Activated T-cell treated with anti-CD3 and anti-CD28 coated beads, Interleukin-2, amount 50 U/mL, for 48 hours (primary cell): ENCODE data around the gene CARD11.

Experiments
- DNase-seq, 2 experiments: peaks; one replicate each; pipeline ENCODE4 v3.0.0-alpha.2; 2020

Gene CARD11

DNA sequence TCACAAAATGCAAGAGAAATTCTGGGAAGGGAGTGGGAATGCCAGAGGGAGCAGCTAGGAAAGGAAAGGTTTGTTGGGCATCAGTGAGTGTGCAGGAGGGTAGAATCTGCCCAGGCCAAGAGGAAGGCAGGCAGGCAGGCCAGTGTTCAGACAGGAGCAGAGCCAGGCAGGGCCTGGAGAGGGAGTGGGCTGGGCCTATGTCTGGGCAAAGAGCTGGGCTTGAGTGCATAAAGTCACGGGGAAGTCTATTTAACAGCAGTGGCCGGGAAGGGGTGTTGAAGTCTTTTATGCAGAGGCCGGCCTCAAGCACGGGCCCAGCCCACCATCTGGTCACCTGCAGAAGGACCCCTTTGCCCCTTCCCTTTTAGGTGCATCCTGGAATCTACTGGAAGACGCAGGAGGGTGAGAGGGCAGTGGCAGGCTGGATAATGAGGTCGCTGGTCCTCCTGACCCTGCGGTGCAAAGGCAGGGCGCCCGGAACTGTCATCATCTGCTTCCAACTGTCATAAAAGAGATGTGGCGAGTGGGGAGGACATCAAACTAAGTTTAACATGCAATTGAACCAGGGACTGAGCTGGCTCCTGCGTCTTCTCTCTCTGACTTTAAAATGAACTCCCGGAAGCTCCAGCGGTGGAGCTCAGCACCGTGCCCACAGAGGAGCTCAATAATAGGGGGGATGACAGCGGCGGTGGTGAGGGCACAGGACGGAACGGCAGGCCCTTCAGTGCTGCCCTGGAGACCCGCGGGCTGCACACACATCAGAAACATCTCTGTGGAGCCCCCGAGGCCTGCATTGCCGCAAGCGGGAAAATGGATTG lies 29.5 kb downstream of the CARD11 start:
- DNase-seq: no peak

DNA sequence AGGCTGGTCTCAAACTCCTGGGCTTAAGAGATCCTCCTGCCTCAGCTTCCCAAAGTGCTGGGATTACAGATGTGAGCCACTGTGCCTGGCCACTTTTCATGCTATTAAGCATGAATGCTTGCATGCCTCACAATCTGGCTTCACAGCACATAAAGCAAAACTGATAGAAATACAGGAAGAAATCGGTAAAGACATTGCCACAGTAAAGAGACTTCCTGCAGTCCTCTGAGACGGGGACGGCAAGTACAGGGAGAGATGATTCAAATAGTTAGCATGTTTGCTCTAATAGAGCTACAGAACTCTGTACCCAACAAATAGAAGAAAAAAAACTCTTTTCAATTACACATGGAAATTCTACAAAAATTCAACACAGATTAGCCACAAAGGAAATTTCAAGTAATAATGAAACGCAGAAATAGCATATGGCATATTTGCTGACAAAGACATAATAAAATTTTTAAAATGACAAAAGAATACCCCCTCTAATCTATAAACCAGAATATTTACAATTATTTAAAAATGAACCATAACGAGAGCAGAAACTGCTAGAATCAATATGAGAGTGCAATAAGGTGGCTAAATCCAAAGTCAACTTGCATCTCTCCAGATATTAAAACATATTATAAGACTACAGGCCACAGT lies 32.3 kb downstream of the CARD11 start:
- DNase-seq: no peak

DNA sequence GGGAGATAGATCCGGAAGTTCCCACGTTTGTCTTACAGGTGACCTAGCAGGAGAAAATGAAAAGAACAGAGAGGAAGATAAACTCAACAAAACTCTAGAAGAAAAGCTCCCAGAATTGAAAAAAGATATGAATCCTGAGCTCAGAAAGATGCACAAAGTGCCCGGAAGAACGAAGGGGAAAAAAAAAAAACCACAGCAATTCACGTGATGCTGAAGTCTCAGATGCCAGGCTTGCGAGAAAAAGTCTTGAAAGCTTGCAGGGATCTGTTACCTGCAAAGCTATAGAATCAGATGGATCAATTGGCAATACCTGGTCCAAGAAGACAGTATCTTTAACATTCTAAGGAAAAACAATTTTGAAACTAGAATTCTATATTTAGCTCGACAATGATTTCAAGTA lies 33.5 kb downstream of the CARD11 start:
- DNase-seq: no peak

DNA sequence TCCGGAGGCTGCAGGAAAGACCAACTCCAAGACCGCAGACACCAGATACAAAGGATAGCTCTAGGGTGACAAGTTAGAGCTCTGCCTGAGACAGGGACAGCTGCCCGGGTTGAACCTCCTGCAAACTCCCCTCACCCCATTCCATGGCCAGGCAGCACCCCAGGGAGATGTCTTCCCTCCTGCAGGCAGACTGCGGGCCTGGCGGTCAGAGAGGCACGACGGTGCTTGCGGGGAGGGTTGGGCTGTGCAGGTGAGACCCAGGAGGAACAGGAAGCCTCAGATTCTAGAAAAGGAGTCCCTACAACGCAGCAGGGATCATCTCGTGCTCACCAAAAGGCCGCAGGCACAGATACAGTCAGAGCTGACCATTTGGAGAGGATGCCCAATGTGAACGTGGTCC lies 34.6 kb downstream of the CARD11 start:
- no peak for DNase-seq

DNA sequence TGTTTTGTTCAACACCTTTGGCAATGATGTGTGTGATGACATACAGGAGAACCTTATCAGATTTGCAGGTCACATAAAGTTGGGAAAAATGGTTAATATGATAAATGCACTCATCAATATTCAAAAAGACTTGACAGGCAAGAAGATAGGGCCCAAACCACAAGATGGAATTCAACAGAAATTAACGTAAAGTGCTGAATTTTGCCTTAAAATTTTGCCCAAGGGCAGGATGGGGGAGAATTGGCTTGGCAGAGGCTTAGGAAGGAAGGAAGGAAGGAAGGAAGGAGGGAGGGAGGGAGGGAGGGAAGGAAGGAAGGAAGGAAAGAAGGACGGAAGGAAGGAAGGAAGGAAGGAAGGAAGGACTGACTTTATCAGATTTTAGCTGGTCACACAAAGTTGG lies 35.3 kb downstream of the CARD11 start:
- no peak for DNase-seq

DNA sequence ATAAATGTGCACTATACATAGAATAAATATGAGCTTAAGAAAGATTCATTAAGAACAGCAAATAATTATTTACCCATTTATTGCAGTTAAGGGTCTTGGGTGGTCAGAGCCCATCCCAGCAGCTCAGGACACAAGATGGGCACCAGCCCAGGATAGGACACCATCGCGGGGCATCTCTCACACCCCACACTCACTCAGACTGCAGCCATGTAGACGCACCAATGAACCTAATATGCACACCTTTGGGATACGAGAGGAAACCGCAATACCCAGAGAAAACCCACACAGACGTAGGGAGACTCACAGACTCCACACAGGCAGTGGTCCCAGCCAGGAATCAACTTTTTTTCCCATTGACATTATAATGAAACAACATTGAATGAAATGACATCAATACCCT lies 36.0 kb downstream of the CARD11 start:
- DNase-seq: no peak

DNA sequence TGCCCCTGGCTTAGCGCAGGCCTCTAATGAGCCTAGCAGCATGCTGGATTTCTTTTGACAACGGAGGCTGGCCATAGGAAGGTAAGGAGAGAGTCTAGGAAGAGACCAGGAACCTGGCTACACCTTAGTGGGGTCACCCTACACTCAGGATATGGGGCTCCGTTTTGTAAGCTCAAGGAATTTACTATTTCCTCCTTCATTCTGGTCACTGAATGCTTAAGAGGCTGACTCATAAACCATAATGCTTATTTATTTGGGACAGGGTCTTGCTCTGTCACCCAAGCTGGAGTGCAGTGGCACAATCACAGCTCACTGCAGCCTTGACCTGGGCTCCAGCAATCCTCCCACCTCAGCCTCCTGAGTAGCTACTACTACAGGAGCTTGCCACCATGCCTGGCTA lies 38.4 kb downstream of the CARD11 start:
- DNase-seq: no peak

DNA sequence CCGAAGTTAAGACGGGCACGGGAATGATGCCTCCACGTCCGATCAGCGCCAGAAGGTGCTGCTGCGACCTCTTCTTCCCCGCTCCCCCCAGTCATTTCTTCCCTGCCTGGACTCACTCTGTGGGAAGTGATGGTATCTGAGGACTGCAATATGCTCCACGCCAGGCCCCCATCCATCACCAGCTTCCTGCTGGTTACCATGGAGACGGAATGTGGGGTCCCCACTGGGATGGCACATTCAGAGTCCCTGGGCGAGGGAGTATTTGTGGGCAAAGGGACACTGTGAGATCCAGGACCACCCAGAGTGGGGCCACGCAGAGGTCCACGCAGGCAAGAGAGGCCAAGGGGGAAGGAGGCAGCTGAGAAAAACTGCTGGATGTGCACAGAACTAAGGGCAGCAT lies 39.7 kb downstream of the CARD11 start:
- DNase-seq: no peak

DNA sequence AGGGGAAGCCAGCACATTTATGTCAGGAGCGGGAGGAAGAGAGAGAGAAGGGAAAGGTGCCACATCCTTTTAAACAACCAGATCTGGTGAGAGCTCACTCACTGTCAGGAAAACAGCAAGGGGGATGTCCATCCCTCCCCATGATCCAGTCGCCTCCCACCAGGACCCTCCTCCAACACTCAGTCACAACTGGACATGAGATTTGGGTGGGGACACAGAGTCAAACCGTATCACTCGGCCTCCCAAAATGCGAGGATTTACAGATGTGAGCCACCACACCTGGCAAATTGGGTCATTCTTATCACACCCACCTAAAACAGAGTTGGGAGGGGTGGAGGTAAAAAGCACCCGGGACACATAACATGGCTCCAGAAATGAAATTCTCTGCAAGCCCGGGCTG lies 41.0 kb downstream of the CARD11 start:
- no peak for DNase-seq

DNA sequence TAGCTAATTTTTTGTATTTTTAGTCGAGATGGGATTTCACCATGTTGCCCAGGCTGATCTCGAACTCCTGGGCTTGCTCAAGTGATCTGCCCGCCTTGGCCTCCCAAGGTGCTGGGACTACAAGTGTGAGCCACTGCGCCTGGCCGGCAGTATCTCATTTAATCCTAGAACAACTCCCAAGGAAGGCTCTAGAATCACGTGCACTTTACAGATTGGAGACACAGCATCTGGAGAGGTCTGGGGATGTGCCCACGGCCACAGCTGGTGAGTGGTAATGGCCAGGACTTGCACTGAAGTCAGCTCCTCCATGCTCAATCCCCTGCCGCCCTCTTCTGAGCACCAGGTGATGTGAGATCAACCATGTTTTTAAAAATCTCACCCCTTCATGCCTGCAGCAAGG lies 43.1 kb downstream of the CARD11 start:
- DNase-seq: no peak

DNA sequence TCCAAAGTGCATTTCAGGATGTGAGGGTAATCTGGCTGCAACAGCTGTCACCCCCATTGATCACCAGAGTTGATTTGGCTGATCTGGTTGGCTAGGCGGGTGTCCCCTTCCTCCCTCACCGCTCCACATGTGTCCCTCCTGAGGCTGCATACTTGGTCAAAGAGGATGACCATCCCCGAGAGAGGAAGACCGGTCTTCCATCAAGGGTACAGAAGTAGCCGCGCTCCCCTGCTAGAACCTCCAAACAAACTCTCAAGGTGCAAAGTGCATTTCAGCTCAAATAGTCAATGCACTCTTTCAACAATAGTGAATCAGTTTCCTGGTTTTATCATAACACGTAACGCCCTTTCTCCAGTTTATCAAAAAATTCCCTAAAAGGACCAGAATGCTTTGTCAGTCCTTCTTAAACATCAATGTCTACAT lies 44.6 kb downstream of the CARD11 start:
- DNase-seq: no peak

DNA sequence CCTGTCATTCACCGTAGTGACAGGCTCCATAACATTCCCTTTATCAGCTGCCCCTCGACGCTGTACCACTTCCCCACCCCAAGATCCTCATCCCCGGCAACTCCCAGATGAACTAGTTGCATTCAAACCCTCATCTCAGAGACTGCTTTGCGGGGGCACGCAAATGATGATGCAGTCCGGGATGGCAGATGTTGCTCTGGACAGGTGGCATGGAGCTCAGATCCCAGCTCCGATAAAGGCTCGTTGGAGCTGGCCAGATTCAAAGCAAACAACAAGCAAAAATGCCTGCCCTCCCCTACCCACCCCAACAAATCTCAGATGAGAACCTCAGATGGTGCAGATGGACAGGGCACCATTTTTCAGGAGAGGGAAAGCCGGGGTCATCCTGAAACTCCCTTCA lies 46.7 kb downstream of the CARD11 start:
- no peak for DNase-seq

DNA sequence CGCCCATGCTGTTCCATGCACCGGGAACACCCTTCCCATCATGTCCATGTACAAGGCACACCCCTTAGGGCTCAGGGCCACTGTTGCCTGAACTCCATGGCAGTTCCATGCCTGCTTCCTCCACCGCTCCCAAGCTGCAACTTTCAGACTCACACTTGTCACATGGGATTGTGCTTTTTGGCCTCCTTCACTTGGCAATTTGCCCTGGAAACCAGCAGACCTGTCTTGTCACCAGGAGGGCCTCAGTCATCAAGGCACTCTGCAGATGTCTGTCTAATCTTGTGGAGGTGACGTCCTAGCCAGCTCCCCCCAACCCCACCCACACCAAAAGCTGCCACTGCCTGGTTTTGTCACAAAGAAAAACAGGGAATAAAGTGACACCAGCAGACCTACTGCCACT lies 47.5 kb downstream of the CARD11 start:
- DNase-seq: no peak

DNA sequence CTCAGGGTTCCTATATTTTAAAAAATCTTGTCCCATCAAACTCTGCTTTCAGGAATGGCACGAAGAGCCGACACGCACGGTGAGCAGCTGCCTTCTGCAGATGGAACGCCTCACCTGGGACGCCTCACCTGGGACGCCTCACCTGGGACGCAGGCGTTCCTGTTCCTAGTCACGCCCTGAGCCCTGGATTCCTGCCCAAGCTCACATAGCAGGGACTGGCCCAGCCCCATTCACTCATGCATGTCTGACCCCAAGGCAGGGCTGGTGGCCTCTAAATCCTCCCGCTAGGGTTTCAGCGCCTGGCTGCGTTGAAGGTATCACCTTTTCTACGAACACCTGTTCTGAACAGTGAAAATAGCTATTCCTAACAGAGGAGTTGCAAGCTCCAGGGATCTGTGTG lies 49.8 kb downstream of the CARD11 start:
- no peak for DNase-seq

DNA sequence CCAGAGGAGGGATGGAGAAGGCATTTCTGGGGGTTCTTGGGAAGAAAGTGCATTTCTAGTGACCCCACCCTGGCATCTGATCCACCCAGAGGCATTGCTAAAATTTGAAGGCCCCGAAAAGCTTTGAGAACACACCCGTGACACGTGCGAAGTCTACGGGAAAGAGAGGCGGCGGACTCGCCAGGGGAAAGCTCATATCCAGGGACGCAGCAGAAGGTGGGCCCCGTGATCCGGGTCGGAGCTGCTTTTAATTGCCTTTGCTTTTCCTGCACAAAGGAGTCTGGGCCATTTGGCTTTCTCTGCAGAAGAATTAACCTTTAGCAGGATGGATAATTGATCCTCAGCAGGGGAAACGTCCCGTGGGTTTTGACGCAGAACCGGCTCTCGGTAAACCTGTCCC lies 50.3 kb downstream of the CARD11 start:
- DNase-seq: no peak

DNA sequence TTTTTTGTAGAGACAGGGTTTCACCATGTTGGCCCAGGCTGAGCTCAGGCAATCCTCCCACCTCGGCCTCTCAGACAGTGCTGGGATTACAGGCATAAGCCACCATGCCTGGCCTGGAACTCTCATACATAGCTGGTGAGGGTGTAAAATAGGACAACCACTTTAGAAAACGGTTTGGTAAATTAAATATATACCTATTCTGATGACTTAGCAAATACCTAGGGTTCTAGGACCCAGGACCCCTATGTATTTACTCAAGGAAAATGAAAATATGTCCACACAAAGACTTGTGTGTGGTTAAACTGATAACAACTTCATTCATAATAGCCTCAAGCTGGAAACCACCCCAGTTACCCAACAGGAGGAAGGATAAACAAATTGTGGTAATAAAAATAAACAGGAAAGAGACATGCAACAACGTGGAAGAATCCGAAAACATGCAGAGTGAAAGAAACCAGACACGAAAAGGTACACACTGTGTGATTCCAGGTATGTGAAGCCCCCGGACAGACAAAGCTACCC lies 52.7 kb downstream of the CARD11 start:
- no peak for DNase-seq

DNA sequence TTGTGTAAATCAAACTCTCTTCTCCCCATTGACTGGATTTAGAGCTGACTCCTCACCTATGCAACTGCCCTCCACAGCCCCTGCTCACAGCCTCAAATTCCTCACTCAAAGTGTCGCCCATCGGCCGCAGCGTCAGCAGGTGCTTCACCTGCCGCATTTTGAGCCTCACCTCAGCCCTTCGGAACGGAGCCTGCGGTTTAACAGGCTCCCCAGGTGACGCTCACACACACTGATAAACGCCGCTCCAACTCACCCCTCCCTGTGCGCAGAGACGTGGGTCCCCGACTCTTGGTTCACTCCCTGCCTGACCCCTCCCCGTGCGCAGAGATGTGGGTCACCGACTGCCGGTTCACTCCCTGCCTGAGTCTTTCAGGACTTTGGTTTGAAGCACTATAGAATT lies 57.1 kb downstream of the CARD11 start:
- DNase-seq: no peak

DNA sequence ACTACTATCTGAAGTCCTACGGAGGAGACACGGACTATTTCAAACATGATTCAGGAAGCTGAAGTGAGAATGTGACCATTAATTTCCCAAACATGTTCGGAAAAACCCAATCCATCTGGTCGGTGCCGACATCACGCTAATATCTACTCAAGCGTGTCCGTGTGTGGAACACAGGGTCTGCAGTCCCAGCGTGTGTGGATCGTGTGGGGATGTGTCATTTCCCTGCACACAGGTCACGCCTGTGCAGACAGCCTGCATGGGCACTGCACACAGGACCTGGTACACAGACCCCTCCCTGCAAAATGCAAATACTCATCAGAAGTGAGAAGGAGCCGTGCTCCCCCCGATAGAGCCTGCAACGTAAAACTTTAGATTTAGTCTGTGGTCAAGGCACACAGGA lies 57.8 kb downstream of the CARD11 start:
- DNase-seq: no peak

DNA sequence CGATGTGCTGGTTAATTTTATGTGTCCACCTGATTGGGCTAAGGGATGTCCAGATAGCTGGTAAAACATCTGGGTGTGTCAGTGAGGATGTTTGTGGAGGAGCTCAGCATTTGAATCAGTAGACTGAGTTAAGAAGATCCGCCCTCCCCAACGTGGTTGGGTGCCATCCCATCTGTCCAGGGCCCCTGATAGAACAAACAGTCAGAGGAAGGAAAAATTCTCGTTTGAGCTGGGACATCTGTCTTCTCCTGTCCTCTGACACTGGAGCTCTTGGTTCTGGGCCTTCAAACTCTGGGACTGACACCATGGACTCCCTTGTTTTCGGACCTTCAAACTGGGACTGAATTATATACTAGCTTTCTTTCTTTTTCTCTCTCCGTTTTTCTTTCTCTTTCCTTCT lies 59.6 kb downstream of the CARD11 start:
- no peak for DNase-seq

DNA sequence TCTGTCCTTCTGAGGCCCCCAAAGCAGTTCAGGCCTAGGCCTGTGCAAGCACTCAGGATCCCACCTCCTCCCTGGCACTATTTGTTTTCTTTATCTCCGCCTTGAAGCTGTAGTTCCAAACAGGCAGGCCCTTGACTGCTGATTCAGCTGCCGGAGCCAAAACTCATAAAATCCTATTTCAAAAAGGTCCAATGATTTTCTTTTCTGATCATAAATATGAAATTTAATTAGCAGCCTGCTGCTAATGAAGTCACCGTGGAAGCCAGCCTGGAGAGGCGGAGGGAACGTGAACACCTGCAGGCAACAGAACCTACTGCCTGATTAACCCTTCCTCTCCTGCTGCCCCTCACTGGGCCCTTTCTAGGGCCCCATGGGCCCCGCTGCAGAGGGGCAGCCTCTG lies 60.1 kb downstream of the CARD11 start:
- DNase-seq: no peak

DNA sequence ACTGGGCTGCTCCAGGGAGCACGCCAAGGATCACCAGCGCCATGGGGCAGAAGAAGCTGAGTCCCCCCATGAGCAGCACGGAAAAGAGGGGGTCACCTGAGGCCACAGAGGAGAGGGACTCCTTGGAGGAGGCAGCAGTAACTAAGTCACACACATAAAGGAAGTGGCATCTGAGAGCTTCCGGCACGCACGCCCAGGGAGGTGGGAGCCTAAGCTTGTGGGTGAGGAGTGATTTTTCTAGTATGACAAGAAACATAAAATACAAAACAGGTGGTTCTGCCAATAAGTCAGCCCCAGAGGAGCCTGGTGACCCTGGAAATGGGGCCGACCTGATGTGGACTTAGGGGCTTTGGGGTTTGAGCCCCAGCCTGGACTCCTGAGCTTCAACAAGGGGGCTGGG lies 60.8 kb downstream of the CARD11 start:
- peak; percentile 69 to 73 for DNase-seq

DNA sequence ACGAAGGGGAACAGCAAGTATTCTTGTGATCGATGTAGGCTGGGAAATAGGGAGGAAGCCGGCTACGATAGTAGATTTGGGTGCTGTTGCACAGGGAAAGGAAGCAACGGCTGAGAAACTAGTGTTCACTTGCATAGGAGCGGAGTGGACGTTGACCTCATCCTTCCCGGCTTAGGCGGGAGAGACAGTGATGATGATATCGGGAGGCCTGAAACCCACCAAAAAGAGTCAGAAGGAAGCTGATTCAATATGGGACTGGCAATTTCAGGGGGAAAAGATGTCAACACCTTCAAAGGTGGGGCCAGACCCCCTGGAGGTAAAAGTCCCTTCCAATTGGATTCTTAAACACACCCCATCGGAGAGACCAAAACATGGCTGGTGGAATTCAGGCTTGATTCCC lies 61.3 kb downstream of the CARD11 start:
- no peak for DNase-seq

DNA sequence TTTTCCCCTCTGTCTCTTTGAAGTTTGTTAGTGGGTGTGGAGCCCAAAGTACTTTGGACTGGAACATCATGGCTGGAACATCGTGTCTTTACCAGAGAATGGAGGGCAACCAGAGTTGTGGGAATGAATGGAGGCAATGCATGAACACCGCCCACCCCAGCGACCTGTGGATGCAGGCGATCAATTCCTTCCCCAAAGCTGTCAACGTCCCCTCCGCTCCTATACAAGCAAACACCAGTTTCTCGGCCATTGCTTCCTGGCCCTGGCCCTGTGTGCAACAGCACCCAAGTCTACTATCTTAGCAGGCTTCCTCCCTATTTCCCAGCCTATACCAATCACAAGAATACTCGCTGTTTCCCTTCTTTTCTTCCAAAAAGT lies 62.6 kb downstream of the CARD11 start:
- DNase-seq: no peak

DNA sequence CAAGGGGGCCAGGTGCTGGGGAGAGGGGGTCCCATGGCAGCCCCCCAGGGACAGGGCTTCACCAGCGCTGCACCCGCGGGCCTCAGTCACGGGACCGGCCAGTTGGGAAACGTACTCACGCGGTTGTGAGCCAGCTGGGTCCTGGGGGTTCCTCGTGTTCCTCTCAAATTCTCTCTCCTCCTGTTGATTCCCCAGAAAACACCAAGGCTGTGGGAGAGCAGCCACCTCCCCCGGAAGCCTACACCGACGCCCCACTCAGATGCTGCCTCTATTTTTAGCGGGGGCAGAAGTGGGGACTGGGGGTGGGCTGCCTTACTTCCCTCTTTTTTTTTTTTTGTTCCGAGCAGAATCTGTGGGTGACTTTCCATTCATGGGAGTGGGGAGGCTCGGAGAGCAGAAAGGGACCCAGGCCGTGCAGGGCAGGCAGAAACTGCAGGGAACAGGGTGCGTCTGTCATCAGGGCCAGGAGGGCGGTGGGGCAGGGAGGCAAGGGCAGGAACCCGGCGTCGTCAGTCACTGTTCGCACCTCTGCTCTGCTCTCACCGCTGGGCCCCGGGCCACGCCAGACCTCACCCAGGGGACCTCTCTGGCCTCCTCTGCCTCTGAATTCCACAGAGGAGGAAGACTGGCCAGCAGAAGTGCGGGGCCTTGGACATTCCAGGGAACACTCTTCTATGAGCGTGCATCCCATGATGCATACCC lies 63.1 kb downstream of the CARD11 start:
- DNase-seq: peak; percentile 44 to 46
